ENCODE data around the gene NACC2. TPM values are rescaled to one million over a fixed set of nuclear protein-coding genes. Genes with fewer than 3 reads are reported as not detected.

The NACC2 gene
- total and polyA plus RNA-seq, 10 of the 15 experiments (the other 5 are each of a cell fraction or from before 2014, with no cell fraction given): 0.66 to 14.7 (median 3.5) TPM

DNA sequence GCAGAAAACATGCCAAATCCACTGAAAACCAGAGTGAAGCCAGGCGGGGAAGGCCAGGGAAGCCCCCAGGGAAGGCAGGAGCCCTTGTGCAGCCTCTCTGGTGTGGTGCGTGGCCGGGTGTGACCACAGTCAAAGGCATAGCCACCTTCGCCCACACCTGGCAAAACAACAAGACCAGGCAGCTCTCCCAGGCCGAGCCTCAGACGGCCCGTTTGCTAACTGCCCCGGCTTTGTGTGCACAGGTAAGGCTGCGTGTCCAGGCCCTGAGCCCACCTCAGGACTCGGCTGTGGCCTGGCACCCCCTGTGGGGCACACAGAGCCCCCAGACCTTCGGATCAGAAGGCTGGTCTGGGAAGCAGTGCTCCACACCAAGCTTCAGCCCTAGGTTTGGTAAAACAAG is 17.5 kb upstream of the NACC2 start:
- peaks cover 29% of the 10 kb centered on the region for H3K79me2 ChIP-seq (ENCODE audit: control insufficient read depth, insufficient read depth, low read length)
- ChIA-PET CTCF (interaction anchor here (0.6 to 1.3 kb wide), 3 partner anchors 23 to 113 kb away, joined by 3 to 7 read pairs (median 4); no protein-coding TSS in a partner anchor), SMC1A (ENCODE audit: uncharacterized antibody, unreplicated experiment) (interaction anchor here (1.6 kb wide), 1 partner anchor 23 kb away, joined by 4 read pairs; no protein-coding TSS in a partner anchor), POLR2A (interaction anchor here (0.6 kb wide), 1 partner anchor 616 kb away, joined by 3 read pairs; no protein-coding TSS in a partner anchor), RAD21 (ENCODE audit: unreplicated experiment) (interaction anchor here (5.5 kb wide), 1 partner anchor 22 kb away, joined by 28 read pairs; no protein-coding TSS in a partner anchor)
- no peak for DNase-seq (ENCODE audit: low read depth, low spot score)
- H3K9ac ChIP-seq (ENCODE audit: control insufficient read depth, insufficient read depth, low read length): no peak overlapping the region
- BruUV-seq (replicated peaks): no TSS peak
- H3K36me3 ChIP-seq (ENCODE audit: control insufficient read depth in 2 of 2, insufficient read depth in 2 of 2, low read length in 1 of 2): peaks cover 0 to 3% of the 10 kb centered on the region in 2 experiments; a peak in 2 of 4 replicates
- peaks cover 33% of the 10 kb centered on the region for H3K4me1 ChIP-seq (ENCODE audit: control insufficient read depth, insufficient read depth, low read length)
- no peaks in the 10 kb centered on the region for H3K27me3 ChIP-seq (replicated peaks in 1 of 2; ENCODE audit: control insufficient read depth in 2 of 2, insufficient read depth in 2 of 2, low read length in 1 of 2)
- in situ Hi-C loops (cut with MboI) (no loop called here), intact Hi-C loops (cut with micrococcal nuclease; ENCODE audit: unreplicated experiment) (no loop called here)
- no peak overlapping the region; the same call in 1 of the 2 replicates for H3K27ac ChIP-seq (ENCODE audit: control insufficient read depth, insufficient read depth)
- no peaks in the 10 kb centered on the region for H4K20me1 ChIP-seq (ENCODE audit: control insufficient read depth, insufficient read depth)
- no peak overlapping the region for H3K4me2 ChIP-seq (ENCODE audit: control insufficient read depth, insufficient read depth)
- no peak overlapping the region for H2AFZ ChIP-seq (ENCODE audit: control insufficient read depth, low read depth, low read length)
- no peak for FAIRE-seq
- H3K9me3 ChIP-seq (replicated peaks; ENCODE audit: control insufficient read depth, insufficient read depth, low read length): no peaks in the 10 kb centered on the region
- 86% methylated on average over 11 of the region's 11 CpGs for WGBS (ENCODE audit: insufficient coverage, insufficient replicate concordance, low lambda C conversion rate, missing lambda C conversion rate)
- no peak for ATAC-seq
- TF ChIP-seq SRF (IDR thresholded peaks at IDR 0.05; ENCODE audit: low read depth in 2 of 2, low read length in 2 of 2) (no peak), ZZZ3 (IDR thresholded peaks at IDR 0.05; ENCODE audit: control insufficient read depth, insufficient read length, low read depth) (no peak), ATF7 (IDR thresholded peaks at IDR 0.05; ENCODE audit: low read depth) (no peak), FOXM1 (IDR thresholded peaks at IDR 0.05; ENCODE audit: low read depth, low read length) (no peak), ZNF274 (IDR thresholded peaks at IDR 0.05; ENCODE audit: insufficient read depth, insufficient read length) (no peak), BACH1 (IDR thresholded peaks at IDR 0.05; ENCODE audit: borderline replicate concordance) (no peak), ESRRA (IDR thresholded peaks at IDR 0.05; ENCODE audit: low read length) (no peak), TBL1XR1 (IDR thresholded peaks at IDR 0.05; ENCODE audit: low read depth, low read length) (no peak), TCF12 (IDR thresholded peaks at IDR 0.05; ENCODE audit: low read depth, low read length) (no peak), PKNOX1 (IDR thresholded peaks at IDR 0.05) (no peak), JUND (IDR thresholded peaks at IDR 0.05; ENCODE audit: low read depth, low read length) (no peak), MTA2 (IDR thresholded peaks at IDR 0.05; ENCODE audit: low read depth) (no peak)
- TF ChIP-seq, protein P1, sequence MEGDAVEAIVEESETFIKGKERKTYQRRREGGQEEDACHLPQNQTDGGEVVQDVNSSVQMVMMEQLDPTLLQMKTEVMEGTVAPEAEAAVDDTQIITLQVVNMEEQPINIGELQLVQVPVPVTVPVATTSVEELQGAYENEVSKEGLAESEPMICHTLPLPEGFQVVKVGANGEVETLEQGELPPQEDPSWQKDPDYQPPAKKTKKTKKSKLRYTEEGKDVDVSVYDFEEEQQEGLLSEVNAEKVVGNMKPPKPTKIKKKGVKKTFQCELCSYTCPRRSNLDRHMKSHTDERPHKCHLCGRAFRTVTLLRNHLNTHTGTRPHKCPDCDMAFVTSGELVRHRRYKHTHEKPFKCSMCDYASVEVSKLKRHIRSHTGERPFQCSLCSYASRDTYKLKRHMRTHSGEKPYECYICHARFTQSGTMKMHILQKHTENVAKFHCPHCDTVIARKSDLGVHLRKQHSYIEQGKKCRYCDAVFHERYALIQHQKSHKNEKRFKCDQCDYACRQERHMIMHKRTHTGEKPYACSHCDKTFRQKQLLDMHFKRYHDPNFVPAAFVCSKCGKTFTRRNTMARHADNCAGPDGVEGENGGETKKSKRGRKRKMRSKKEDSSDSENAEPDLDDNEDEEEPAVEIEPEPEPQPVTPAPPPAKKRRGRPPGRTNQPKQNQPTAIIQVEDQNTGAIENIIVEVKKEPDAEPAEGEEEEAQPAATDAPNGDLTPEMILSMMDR (IDR thresholded peaks at IDR 0.05 in 2 of 3, conservative IDR thresholded peaks at IDR 0.05 in 1 of 3; ENCODE audit: control insufficient read depth in 2 of 3, extremely low read depth in 1 of 3, insufficient read depth in 1 of 3, low read depth in 3 of 3, low read length in 3 of 3): no peak
- TF ChIP-seq, protein P2, sequence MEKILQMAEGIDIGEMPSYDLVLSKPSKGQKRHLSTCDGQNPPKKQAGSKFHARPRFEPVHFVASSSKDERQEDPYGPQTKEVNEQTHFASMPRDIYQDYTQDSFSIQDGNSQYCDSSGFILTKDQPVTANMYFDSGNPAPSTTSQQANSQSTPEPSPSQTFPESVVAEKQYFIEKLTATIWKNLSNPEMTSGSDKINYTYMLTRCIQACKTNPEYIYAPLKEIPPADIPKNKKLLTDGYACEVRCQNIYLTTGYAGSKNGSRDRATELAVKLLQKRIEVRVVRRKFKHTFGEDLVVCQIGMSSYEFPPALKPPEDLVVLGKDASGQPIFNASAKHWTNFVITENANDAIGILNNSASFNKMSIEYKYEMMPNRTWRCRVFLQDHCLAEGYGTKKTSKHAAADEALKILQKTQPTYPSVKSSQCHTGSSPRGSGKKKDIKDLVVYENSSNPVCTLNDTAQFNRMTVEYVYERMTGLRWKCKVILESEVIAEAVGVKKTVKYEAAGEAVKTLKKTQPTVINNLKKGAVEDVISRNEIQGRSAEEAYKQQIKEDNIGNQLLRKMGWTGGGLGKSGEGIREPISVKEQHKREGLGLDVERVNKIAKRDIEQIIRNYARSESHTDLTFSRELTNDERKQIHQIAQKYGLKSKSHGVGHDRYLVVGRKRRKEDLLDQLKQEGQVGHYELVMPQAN (conservative IDR thresholded peaks at IDR 0.05): no peak
- no peak overlapping the region for H3K4me3 ChIP-seq

Data from GM12878 (cell line).